H1 (cell line): ENCODE data around the gene PIGU. TPM values are rescaled to one million over a fixed set of nuclear protein-coding genes. Genes with fewer than 3 reads are reported as not detected.

Experiments
- ASH2L ChIP-seq: fragments of 200-600, 300-600 bp; sonication (generic); IDR thresholded peaks from one replicate; pipeline ENCODE4 v1.7.1; 2017; ENCODE audit warnings: low read length
- CHD1 ChIP-seq: IDR thresholded peaks from 2 replicates; pipeline ENCODE4 v1.6.1; 2012; ENCODE audit warnings: low read depth, low read length, improper control_type of control experiment
- E2F6 ChIP-seq: IDR thresholded peaks from 2 replicates; pipeline ENCODE4 v1.6.1; 2012; ENCODE audit warnings: inconsistent platforms
- HDAC2 ChIP-seq, 2 experiments: fragments of 300-600 bp in 1 of 2; sonication (generic) in 1 of 2; IDR thresholded peaks; 2 replicates each; pipeline ENCODE4 v1.6.1; 2011 to 2012; ENCODE audit warnings: low read depth in 2 of 2, low read length in 2 of 2, mild to moderate bottlenecking in 2 of 2, moderate library complexity in 2 of 2, borderline replicate concordance in 1 of 2, inconsistent platforms in 1 of 2
- KDM5A ChIP-seq: fragments of 200-600 bp; IDR thresholded peaks from 2 replicates; pipeline ENCODE4 v1.7.1; 2012; ENCODE audit warnings: mild to moderate bottlenecking, low read length, inconsistent platforms, mixed read lengths
- PHF8 ChIP-seq: fragments of 200-600 bp; sonication (generic); conservative IDR thresholded peaks from 2 replicates; pipeline ENCODE4 v1.7.1; 2012; ENCODE audit warnings: low read depth, mild to moderate bottlenecking, inconsistent platforms, low read length, moderate library complexity
- SIX5 ChIP-seq: IDR thresholded peaks from 2 replicates; pipeline ENCODE4 v1.6.1; 2011; ENCODE audit warnings: mild to moderate bottlenecking, low read depth, low read length
- SP4 ChIP-seq: IDR thresholded peaks from 2 replicates; pipeline ENCODE4 v1.6.1; 2012; ENCODE audit warnings: low read length, inconsistent platforms
- SRF ChIP-seq: IDR thresholded peaks from 2 replicates; pipeline ENCODE4 v1.6.1; 2011; ENCODE audit warnings: mild to moderate bottlenecking, low read depth, low read length, moderate library complexity
- polyA plus RNA-seq, 7 experiments: library from polyadenylated mRNA; depleted of rRNA in 3 of 7; stranded (reverse) in 5 of 7; unstranded in 2 of 7; fragments of >200 nt in 5 of 7; fragments of 200-250 nt in 2 of 7; gene quantifications; 1 replicate in 5 of 7; 2 replicates in 1 of 7; 4 replicates in 1 of 7; pipeline versions ENCODE4 v1.2.1 to v1.2.3, GENCODE V29; 2011 to 2013; ENCODE audit warnings: missing spikeins in 2 of 7, mixed read lengths in 2 of 7
- total RNA-seq: library from RNA; stranded (reverse); fragmentation: NEBNext Ultra II Directional; extraction: Animal tissue kit (Norgen Biotek cat#: 25700); gene quantifications from 2 replicates; pipeline ENCODE4 v1.2.1, GENCODE V29; 2021

PIGU gene
- total and polyA plus RNA-seq, 2 of the 8 experiments (the other 6 are each of a cell fraction or from before 2014, with no cell fraction given) = 28.3 to 117 TPM

GRCh38 chr20:34557936-34558319, 119.0 kb downstream of the PIGU start (continued):
- no peak for TF ChIP-seq PHF8
- TF ChIP-seq CHD1 = no peak
- no peak for TF ChIP-seq KDM5A
- no peak for TF ChIP-seq SP4
- TF ChIP-seq ASH2L = no peak
- TF ChIP-seq SRF = no peak
- no peak for TF ChIP-seq E2F6
- TF ChIP-seq SIX5 = no peak
- TF ChIP-seq HDAC2 (IDR thresholded peaks at IDR 0.05; ENCODE audit: borderline replicate concordance in 1 of 2, low read depth in 2 of 2, low read length in 2 of 2) = no peak
